Large intestine (tissue), 12 donors: ENCODE measurements around the gene MAML2. TPM values are rescaled to one million over a fixed set of nuclear protein-coding genes. Genes with fewer than 3 reads are reported as not detected.
A peak's percentile ranks its signal among the peaks of the same experiment; 100 is the strongest.

ENCODE experiments used
- DNase-seq, 2 donors: peaks; one replicate each; pipeline versions ENCODE4 v3.0.0 to v3.0.0-alpha.2; 2013
- H3K27ac ChIP-seq: one replicate; pipeline ENCODE4 v1.5.1; 2013; ENCODE audit warnings: low read length
- H3K27me3 ChIP-seq: 2 replicates; pipeline ENCODE4 v1.6.1; 2013; ENCODE audit warnings: low read length; ENCODE audit not compliant: control insufficient read depth, insufficient read depth
- H3K36me3 ChIP-seq: 2 replicates; pipeline ENCODE4 v1.6.1; 2013; ENCODE audit warnings: low read length; ENCODE audit not compliant: control insufficient read depth, insufficient read depth
- H3K4me1 ChIP-seq: one replicate; pipeline ENCODE4 v1.6.1; 2013; ENCODE audit warnings: low read length; ENCODE audit not compliant: control insufficient read depth, insufficient read depth
- H3K4me3 ChIP-seq: one replicate; pipeline ENCODE4 v1.5.1; 2013; ENCODE audit warnings: low read length
- H3K9me3 ChIP-seq: one replicate; pipeline ENCODE4 v1.6.1; 2013; ENCODE audit warnings: mild to moderate bottlenecking, low read depth, low read length, moderate library complexity; ENCODE audit not compliant: control insufficient read depth
- WGBS: methylation state at CpG from one replicate; pipeline ENCODE4 v1.1.5; 2013; ENCODE audit warnings: low lambda C conversion rate; ENCODE audit not compliant: insufficient coverage; 5-methylcytosine and 5-hydroxymethylcytosine counted together
- long read RNA-seq, 11 donors: transcript quantifications; one replicate each; lab custom pipeline, GENCODE V29; 2026
- polyA plus RNA-seq: library from polyadenylated mRNA; unstranded; fragments of 120-200 nt; gene quantifications from one replicate; pipeline ENCODE4 v1.2.1, GENCODE V29; 2013

The MAML2 gene
- 11.2 TPM for polyA plus RNA-seq
- long read RNA-seq, donor 1: 0 reads
- long read RNA-seq, donor 2, partial matches to known transcripts: 6 of 10 reads
- long read RNA-seq, donor 2, other reads (novel, unspliced or antisense): 0 of 10 reads
- long read RNA-seq, donor 3: 0 reads
- long read RNA-seq, donor 4, partial matches to known transcripts: 0 of 1 reads
- long read RNA-seq, donor 4, other reads (novel, unspliced or antisense): 0 of 1 reads
- long read RNA-seq, donor 5: 0 reads
- long read RNA-seq, donor 6, partial matches to known transcripts: 0 of 3 reads
- long read RNA-seq, donor 6, other reads (novel, unspliced or antisense): 0 of 3 reads
- long read RNA-seq, donor 7, partial matches to known transcripts: 0 of 3 reads
- long read RNA-seq, donor 7, other reads (novel, unspliced or antisense): 0 of 3 reads
- long read RNA-seq, donor 8, transcript MAML2-202 (4 exons, 3,154 nt): major isoform, 5 of 5 reads
- long read RNA-seq, donor 8, partial matches to known transcripts: 0 of 5 reads
- long read RNA-seq, donor 8, other reads (novel, unspliced or antisense): 0 of 5 reads
- long read RNA-seq, donor 9: 0 reads
- long read RNA-seq, donor 10, transcript MAML2-202 (4 exons, 3,154 nt): major isoform, 6 of 6 reads
- long read RNA-seq, donor 10, partial matches to known transcripts: 0 of 6 reads
- long read RNA-seq, donor 10, other reads (novel, unspliced or antisense): 0 of 6 reads
- long read RNA-seq, donor 11, partial matches to known transcripts: 0 of 2 reads
- long read RNA-seq, donor 11, other reads (novel, unspliced or antisense): 0 of 2 reads

DNA sequence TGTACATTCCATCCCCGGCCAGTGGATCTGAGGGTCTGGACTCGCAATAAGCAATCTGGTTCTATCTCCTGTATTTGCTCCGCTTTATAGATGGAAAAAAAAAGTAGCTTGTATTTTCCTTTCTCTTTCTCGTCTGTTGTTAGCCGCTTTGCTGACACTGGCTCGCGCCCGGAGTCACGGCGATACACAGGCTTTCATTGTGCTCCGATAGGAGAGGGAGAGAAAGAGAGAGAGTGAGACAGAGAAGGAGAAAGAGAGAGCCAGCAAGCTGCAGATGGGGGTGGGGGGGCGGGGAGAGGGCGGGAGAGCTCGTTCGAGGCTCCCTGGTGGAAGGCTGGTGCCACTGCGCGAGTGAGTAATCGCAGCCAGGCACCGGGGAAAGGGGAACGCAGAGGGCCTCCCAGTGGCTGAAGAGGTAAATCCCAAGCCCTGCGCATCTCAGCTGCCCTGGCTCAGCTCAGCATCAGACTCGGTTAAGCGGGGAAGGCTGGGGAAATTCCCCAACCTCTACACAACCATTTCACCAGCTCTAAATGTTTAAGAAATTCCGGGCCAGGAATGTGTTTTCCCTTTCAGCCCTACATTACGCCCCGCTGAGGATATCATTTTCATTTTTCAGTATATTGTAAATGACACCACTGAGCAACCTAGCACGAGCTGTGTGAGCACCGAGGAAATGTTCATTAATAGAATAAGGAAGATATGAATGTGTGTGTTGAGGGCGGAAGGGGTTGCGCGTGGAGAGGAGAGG, at the start of gene MAML2:
TSS of gene MAML2 (minus strand) at position 235 of the 751 bp plus-strand sequence. CDS start 1,300 bp downstream, outside the sequence.
- 0% methylated on average over 2 of the region's 31 CpGs for WGBS
- peak; percentile 90 to 91 for DNase-seq
- Histone ChIP-seq H3K36me3 (no peaks in the 10 kb centered on the region), H3K4me3 (peak within 1 kb of the TSS; percentile 74), H3K4me1 (peaks cover 27% of the 10 kb centered on the region), H3K9me3 (no peaks in the 10 kb centered on the region), H3K27me3 (no peaks in the 10 kb centered on the region), H3K27ac (peak within 1 kb of the TSS; percentile 84)

DNA sequence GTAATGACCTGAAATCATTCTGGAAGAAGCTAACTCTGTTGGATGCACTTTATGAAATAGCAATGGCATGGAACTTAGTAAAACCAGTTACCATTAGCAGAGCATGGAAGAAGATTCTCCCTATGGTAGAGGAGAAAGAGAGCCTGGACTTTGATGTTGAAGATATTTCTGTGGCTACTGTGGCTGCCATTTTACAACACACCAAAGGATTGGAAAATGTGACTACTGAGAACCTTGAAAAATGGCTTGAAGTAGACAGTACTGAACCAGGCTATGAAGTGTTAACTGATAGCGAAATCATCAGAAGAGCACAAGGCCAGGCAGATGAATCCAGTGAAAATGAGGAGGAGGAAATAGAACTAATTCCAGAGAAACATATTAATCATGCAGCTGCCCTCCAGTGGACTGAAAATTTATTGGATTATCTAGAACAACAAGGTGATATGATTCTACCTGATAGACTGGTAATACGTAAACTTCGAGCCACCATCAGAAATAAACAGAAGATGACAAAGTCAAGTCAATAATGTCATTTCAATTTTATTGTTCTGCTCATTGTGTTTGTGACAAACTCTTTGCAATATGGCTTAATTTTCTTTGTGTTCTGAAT, 48.8 kb upstream of the MAML2 start:
- peaks cover 6% of the 10 kb centered on the region for H3K4me1 ChIP-seq
- no peak for DNase-seq
- no peaks in the 10 kb centered on the region for H3K27me3 ChIP-seq
- no peaks in the 10 kb centered on the region for H3K9me3 ChIP-seq
- no peak overlapping the region for H3K27ac ChIP-seq
- no peak overlapping the region for H3K4me3 ChIP-seq
- WGBS: no CpG with 5 or more reads among the region's 3 CpGs
- no peaks in the 10 kb centered on the region for H3K36me3 ChIP-seq

DNA sequence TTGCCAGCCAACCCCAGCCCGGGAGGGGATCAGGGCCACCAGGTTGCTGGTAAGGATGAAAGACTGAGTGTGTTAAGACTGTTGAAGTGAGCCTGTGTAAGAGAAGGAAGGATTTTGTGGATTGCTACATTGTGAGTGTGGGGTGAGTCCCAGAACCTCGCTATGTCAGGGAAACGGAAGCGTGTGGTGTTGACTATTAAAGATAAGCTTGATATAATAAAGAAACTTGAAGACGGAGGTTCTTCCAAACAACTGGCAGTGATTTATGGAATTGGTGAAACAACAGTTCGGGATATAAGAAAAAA, 47.4 kb upstream of the MAML2 start:
- 71% methylated on average over 5 of the region's 6 CpGs for WGBS
- H3K27ac ChIP-seq: peak overlapping the region; percentile 97
- H3K9me3 ChIP-seq: no peaks in the 10 kb centered on the region
- H3K27me3 ChIP-seq: no peaks in the 10 kb centered on the region
- no peak for DNase-seq
- H3K36me3 ChIP-seq: no peaks in the 10 kb centered on the region
- H3K4me3 ChIP-seq: peak overlapping the region; percentile 98
- H3K4me1 ChIP-seq: peaks cover 6% of the 10 kb centered on the region

- H3K36me3 ChIP-seq: no peaks in the 10 kb centered on the region
- peak within 1 kb of the TSS; percentile 97 for H3K27ac ChIP-seq
- WGBS: no CpG with 5 or more reads among the region's 53 CpGs
- DNase-seq: peak; percentile 96 to 98
- H3K9me3 ChIP-seq: no peaks in the 10 kb centered on the region
- H3K27me3 ChIP-seq: no peaks in the 10 kb centered on the region
- peak within 1 kb of the TSS; percentile 98 for H3K4me3 ChIP-seq
- peaks cover 6% of the 10 kb centered on the region for H3K4me1 ChIP-seq
Observed at GRCh38 chr11:96389720-96390487, 46.9 kb upstream of the MAML2 start, which contains the start of the genes CCDC82 and JRKL. Gene CCDC82 (minus strand): TSS chr11:96389912. CDS start chr11:96384747, 5,165 bp downstream. Gene JRKL (plus strand): TSS chr11:96390013. CDS start chr11:96390650, 637 bp downstream.

- no peaks in the 10 kb centered on the region for H3K9me3 ChIP-seq
- no peaks in the 10 kb centered on the region for H3K36me3 ChIP-seq
- no peaks in the 10 kb centered on the region for H3K27me3 ChIP-seq
- H3K4me1 ChIP-seq: peaks cover 6% of the 10 kb centered on the region
- H3K27ac ChIP-seq: peak overlapping the region; percentile 97
- peak overlapping the region; percentile 98 for H3K4me3 ChIP-seq
- DNase-seq: peak in 1 of 2 donors; percentile 44
- no CpG with 5 or more reads among the region's 30 CpGs for WGBS
Observed at GRCh38 chr11:96388891-96389719, 46.1 kb upstream of the MAML2 start.

- WGBS: 92% methylated on average over 2 of the region's 2 CpGs
- DNase-seq: no peak
- H3K4me3 ChIP-seq: no peak overlapping the region
- H3K9me3 ChIP-seq: no peaks in the 10 kb centered on the region
- H3K4me1 ChIP-seq: no peaks in the 10 kb centered on the region
- no peak overlapping the region for H3K27ac ChIP-seq
- peaks cover 9% of the 10 kb centered on the region for H3K36me3 ChIP-seq
- no peaks in the 10 kb centered on the region for H3K27me3 ChIP-seq
Observed at GRCh38 chr11:96385187-96385586, 42.2 kb upstream of the MAML2 start.

GRCh38 chr11:96384156-96384555, 41.2 kb upstream of the MAML2 start:
- H3K4me3 ChIP-seq: no peak overlapping the region
- no peaks in the 10 kb centered on the region for H3K4me1 ChIP-seq
- no peak for DNase-seq
- H3K27ac ChIP-seq: no peak overlapping the region
- H3K36me3 ChIP-seq: peaks cover 9% of the 10 kb centered on the region
- H3K27me3 ChIP-seq: no peaks in the 10 kb centered on the region
- WGBS: 76% methylated on average over 3 of the region's 3 CpGs
- H3K9me3 ChIP-seq: no peaks in the 10 kb centered on the region

DNA sequence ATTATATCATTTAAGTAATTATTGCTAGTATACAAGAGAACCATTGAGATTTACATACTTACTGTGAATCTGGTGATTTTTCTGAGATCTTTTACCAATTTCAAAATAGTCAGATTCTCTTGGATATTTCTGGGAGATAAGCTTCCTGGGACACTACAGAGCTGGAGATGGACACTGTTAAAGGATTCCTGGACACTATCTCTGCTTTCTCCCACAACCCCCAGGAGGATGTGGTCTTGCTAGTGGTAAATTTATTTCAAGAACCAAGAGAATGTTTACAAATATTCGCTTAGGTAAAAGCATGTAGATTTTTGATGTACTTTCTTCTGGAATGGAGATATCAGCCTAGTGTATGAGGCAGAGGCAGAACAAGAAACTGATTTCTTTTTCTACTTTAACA, 33.8 kb upstream of the MAML2 start:
- Histone ChIP-seq H3K36me3 (peaks cover 8% of the 10 kb centered on the region), H3K27me3 (no peaks in the 10 kb centered on the region), H3K4me1 (no peaks in the 10 kb centered on the region), H3K27ac (no peak overlapping the region), H3K4me3 (no peak overlapping the region), H3K9me3 (no peaks in the 10 kb centered on the region)
- no peak for DNase-seq
- no CpG with 5 or more reads among the region's 1 CpG for WGBS

DNA sequence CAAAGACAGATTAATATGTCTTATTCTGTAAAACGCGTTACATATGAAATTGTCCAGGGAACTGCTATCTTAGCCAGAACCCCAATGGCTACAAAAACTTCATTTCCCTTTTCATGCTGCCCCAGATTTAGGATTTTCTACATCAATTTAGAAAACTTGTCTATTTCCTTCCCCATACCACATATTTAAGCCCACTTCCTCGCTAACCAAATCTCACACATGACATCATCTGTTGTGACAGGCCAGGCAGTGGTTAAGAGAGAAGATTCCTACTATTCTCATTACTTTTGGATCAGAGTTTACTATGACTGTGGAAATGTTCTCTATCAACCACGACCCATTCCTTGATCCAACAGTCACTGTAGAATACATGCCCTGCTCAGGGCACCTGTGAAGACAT, 30.8 kb upstream of the MAML2 start:
- DNase-seq: no peak
- Histone ChIP-seq H3K27ac (no peak overlapping the region), H3K4me3 (no peak overlapping the region), H3K9me3 (no peaks in the 10 kb centered on the region), H3K36me3 (peaks cover 11% of the 10 kb centered on the region), H3K27me3 (no peaks in the 10 kb centered on the region), H3K4me1 (no peaks in the 10 kb centered on the region)
- 86% methylated on average over 1 of the region's 4 CpGs for WGBS
